HEK293 (cell line): ENCODE data around the gene SHE.

Source experiments
- CTCF ChIA-PET: fragments of 350-600 bp; formaldehyde crosslinking; extraction: SDS; loops from one replicate; lab custom pipeline; 2021; ENCODE audit warnings: antibody characterized with exemption; lab: Yijun Ruan, JAX
- POLR2A ChIA-PET: fragments of 300-600 bp; formaldehyde crosslinking; extraction: SDS; loops from one replicate; lab custom pipeline; 2020; ENCODE audit warnings: antibody characterized with exemption, inconsistent platforms; lab: Yijun Ruan, JAX
- H3K27ac ChIP-seq: fragments of 200-500 bp; sonication (Bioruptor generic); 2 replicates; pipeline ENCODE4 v1.5.1; 2014; ENCODE audit warnings: low read depth, low read length, control low read depth, inconsistent platforms; ENCODE audit errors: extremely low read depth
- H3K36me3 ChIP-seq, 2 experiments: fragments of 200-500 bp in 1 of 2; sonication (Bioruptor generic) in 1 of 2; 1 replicate in 1 of 2; 2 replicates in 1 of 2; pipeline ENCODE4 v1.5.1; 2014 to 2017; ENCODE audit warnings: inconsistent platforms in 2 of 2, low read length in 2 of 2; ENCODE audit not compliant: control insufficient read depth in 2 of 2, insufficient read depth in 1 of 2
- H3K4me1 ChIP-seq: fragments of 200-500 bp; sonication (Bioruptor generic); 2 replicates; pipeline ENCODE4 v1.5.1; 2014; ENCODE audit warnings: mild to moderate bottlenecking, low read length, inconsistent platforms; ENCODE audit not compliant: control insufficient read depth, insufficient read depth
- H3K4me3 ChIP-seq: 2 replicates; pipeline ENCODE4 v1.5.1; 2011; ENCODE audit warnings: low read depth, mild to moderate bottlenecking, control low read depth, low read length, moderate library complexity
- H3K9me3 ChIP-seq: fragments of 200-500 bp; sonication (Bioruptor generic); 2 replicates; pipeline ENCODE4 v1.5.1; 2014; ENCODE audit warnings: low read depth, low read length, inconsistent platforms; ENCODE audit not compliant: control insufficient read depth, insufficient read depth
- FEZF1 ChIP-seq: fragments of 450-650 bp; formaldehyde crosslinking; IDR thresholded peaks from 2 replicates; pipeline ENCODE4 v1.5.1; 2016; ENCODE audit warnings: missing biosample characterization, missing genetic modification characterization
- SP2 ChIP-seq: fragments of 450-650 bp; formaldehyde crosslinking; IDR thresholded peaks from 2 replicates; pipeline ENCODE4 v1.5.1; 2016; ENCODE audit warnings: missing biosample characterization, missing genetic modification characterization
- YY2 ChIP-seq: fragments of 450-650 bp; formaldehyde crosslinking; IDR thresholded peaks from 2 replicates; pipeline ENCODE4 v1.5.1; 2016; ENCODE audit warnings: missing biosample characterization, missing genetic modification characterization
- ZBTB8A ChIP-seq: fragments of 450-650 bp; formaldehyde crosslinking; IDR thresholded peaks from 2 replicates; pipeline ENCODE4 v1.5.1; 2016; ENCODE audit warnings: missing biosample characterization, missing genetic modification characterization
- ZFP37 ChIP-seq: fragments of 450-650 bp; formaldehyde crosslinking; IDR thresholded peaks from 2 replicates; pipeline ENCODE4 v1.5.1; 2016; ENCODE audit warnings: missing biosample characterization, missing genetic modification characterization
- ZNF132 ChIP-seq: fragments of 450-650 bp; formaldehyde crosslinking; IDR thresholded peaks from 2 replicates; pipeline ENCODE4 v1.5.1; 2017; ENCODE audit warnings: missing biosample characterization, missing genetic modification characterization, borderline replicate concordance
- ZNF146 ChIP-seq: fragments of 450-650 bp; formaldehyde crosslinking; IDR thresholded peaks from 2 replicates; pipeline ENCODE4 v1.5.1; 2016; ENCODE audit warnings: missing biosample characterization, missing genetic modification characterization
- ZNF24 ChIP-seq: fragments of 450-650 bp; formaldehyde crosslinking; IDR thresholded peaks from 2 replicates; pipeline ENCODE4 v1.5.1; 2016; ENCODE audit warnings: missing biosample characterization, missing genetic modification characterization
- ZNF521 ChIP-seq: fragments of 450-650 bp; formaldehyde crosslinking; IDR thresholded peaks from 2 replicates; pipeline ENCODE4 v1.5.1; 2017; ENCODE audit warnings: missing biosample characterization, mild to moderate bottlenecking, missing genetic modification characterization
- ZNF558 ChIP-seq: fragments of 450-650 bp; formaldehyde crosslinking; IDR thresholded peaks from 2 replicates; pipeline ENCODE4 v1.5.1; 2016; ENCODE audit warnings: missing biosample characterization, missing genetic modification characterization
- ZNF658 ChIP-seq: fragments of 450-650 bp; formaldehyde crosslinking; IDR thresholded peaks from 2 replicates; pipeline ENCODE4; 2016; ENCODE audit warnings: missing biosample characterization, missing genetic modification characterization
- ZNF677 ChIP-seq: fragments of 450-650 bp; IDR thresholded peaks from 2 replicates; pipeline ENCODE4 v1.5.0; 2018; ENCODE audit warnings: missing biosample characterization, mild to moderate bottlenecking, missing genetic modification characterization, moderate library complexity
- ZNF768 ChIP-seq: fragments of 450-650 bp; formaldehyde crosslinking; IDR thresholded peaks from 2 replicates; pipeline ENCODE4 v1.5.1; 2018; ENCODE audit warnings: missing biosample characterization, mild to moderate bottlenecking, missing genetic modification characterization
- ZXDB ChIP-seq: fragments of 450-650 bp; formaldehyde crosslinking; IDR thresholded peaks from 2 replicates; pipeline ENCODE4 v1.5.1; 2016; ENCODE audit warnings: missing biosample characterization, missing genetic modification characterization
- TF ChIP-seq, protein P1 (sequence below): fragments of 450-650 bp; formaldehyde crosslinking; IDR thresholded peaks from 2 replicates; pipeline ENCODE4 v1.5.1; 2016; ENCODE audit warnings: missing biosample characterization, missing genetic modification characterization
- TF ChIP-seq, protein P2 (sequence below): fragments of 450-650 bp; formaldehyde crosslinking; IDR thresholded peaks from 2 replicates; pipeline ENCODE4 v1.5.1; 2017; ENCODE audit warnings: missing biosample characterization, missing genetic modification characterization
- TF ChIP-seq, protein P3 (sequence below): fragments of 450-650 bp; formaldehyde crosslinking; IDR thresholded peaks from 2 replicates; pipeline ENCODE4; 2016; ENCODE audit warnings: missing biosample characterization, missing genetic modification characterization
- TF ChIP-seq, protein P4 (sequence below): fragments of 450-650 bp; formaldehyde crosslinking; IDR thresholded peaks from 2 replicates; pipeline ENCODE4 v1.5.1; 2016; ENCODE audit warnings: missing biosample characterization, missing genetic modification characterization

The SHE gene

DNA sequence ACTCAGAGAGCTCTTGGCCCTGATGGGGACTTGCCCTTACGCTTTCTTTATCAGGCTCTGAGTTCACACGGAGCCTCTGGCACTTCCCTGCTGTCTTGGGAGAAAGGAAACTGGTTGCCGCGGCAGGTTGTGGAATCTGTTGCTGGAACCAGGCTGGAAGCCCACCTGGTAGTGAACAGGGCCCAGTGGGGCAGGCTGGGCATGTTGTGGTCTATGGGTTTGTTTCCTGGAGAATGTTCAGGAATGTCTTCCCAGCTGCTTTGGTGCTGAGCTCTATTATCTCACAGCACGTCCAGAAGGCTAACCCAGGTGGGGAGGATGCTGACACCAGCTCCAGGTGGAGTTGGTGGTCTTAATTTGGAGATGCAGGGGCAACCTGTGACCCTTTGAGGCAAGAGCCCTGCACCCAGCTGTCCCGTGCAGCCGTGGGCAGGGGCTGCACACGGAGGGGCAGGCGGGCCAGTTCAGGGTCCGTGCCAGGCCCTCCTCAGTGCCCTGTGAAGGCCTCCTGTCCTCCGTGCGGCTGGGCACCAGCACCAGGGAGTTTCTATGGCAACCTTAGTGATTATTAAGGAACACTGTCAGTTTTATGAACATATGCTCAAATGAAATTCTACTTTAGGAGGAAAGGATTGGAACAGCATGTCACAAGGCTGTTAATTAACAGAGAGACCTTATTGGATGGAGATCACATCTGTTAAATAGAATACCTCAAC, 33.5 kb downstream of the SHE start:
- H3K36me3 ChIP-seq = no peaks in the 10 kb centered on the region
- H3K4me3 ChIP-seq = no peak overlapping the region
- no peak overlapping the region for H3K27ac ChIP-seq
- ChIA-PET CTCF (interaction anchor here (0.5 to 1.7 kb wide), 3 partner anchors 60 to 134 kb away, joined by 3 to 6 read pairs (median 4); no protein-coding TSS in a partner anchor), POLR2A (interaction anchor here (0.6 kb wide), 1 partner anchor 491 kb away, joined by 5 read pairs; no protein-coding TSS in a partner anchor)
- no peaks in the 10 kb centered on the region for H3K9me3 ChIP-seq
- no peaks in the 10 kb centered on the region for H3K4me1 ChIP-seq
- TF ChIP-seq FEZF1 (tag by site-specific recombination) = no peak
- TF ChIP-seq ZXDB (tag by site-specific recombination) = no peak
- TF ChIP-seq, protein P1, sequence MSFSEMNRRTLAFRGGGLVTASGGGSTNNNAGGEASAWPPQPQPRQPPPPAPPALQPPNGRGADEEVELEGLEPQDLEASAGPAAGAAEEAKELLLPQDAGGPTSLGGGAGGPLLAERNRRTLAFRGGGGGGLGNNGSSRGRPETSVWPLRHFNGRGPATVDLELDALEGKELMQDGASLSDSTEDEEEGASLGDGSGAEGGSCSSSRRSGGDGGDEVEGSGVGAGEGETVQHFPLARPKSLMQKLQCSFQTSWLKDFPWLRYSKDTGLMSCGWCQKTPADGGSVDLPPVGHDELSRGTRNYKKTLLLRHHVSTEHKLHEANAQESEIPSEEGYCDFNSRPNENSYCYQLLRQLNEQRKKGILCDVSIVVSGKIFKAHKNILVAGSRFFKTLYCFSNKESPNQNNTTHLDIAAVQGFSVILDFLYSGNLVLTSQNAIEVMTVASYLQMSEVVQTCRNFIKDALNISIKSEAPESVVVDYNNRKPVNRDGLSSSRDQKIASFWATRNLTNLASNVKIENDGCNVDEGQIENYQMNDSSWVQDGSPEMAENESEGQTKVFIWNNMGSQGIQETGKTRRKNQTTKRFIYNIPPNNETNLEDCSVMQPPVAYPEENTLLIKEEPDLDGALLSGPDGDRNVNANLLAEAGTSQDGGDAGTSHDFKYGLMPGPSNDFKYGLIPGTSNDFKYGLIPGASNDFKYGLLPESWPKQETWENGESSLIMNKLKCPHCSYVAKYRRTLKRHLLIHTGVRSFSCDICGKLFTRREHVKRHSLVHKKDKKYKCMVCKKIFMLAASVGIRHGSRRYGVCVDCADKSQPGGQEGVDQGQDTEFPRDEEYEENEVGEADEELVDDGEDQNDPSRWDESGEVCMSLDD (tag by site-specific recombination) = no peak
- TF ChIP-seq, protein P2, sequence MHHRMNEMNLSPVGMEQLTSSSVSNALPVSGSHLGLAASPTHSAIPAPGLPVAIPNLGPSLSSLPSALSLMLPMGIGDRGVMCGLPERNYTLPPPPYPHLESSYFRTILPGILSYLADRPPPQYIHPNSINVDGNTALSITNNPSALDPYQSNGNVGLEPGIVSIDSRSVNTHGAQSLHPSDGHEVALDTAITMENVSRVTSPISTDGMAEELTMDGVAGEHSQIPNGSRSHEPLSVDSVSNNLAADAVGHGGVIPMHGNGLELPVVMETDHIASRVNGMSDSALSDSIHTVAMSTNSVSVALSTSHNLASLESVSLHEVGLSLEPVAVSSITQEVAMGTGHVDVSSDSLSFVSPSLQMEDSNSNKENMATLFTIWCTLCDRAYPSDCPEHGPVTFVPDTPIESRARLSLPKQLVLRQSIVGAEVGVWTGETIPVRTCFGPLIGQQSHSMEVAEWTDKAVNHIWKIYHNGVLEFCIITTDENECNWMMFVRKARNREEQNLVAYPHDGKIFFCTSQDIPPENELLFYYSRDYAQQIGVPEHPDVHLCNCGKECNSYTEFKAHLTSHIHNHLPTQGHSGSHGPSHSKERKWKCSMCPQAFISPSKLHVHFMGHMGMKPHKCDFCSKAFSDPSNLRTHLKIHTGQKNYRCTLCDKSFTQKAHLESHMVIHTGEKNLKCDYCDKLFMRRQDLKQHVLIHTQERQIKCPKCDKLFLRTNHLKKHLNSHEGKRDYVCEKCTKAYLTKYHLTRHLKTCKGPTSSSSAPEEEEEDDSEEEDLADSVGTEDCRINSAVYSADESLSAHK (tag by site-specific recombination) = no peak
- TF ChIP-seq ZNF146 (tag by site-specific recombination) = no peak
- no peak for TF ChIP-seq SP2 (tag by site-specific recombination)
- TF ChIP-seq, protein P3, sequence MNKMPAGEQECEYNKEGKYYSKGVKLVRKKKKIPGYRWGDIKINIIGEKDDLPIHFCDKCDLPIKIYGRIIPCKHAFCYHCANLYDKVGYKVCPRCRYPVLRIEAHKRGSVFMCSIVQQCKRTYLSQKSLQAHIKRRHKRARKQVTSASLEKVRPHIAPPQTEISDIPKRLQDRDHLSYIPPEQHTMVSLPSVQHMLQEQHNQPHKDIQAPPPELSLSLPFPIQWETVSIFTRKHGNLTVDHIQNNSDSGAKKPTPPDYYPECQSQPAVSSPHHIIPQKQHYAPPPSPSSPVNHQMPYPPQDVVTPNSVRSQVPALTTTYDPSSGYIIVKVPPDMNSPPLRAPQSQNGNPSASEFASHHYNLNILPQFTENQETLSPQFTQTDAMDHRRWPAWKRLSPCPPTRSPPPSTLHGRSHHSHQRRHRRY (tag by site-specific recombination) = no peak
- TF ChIP-seq, protein P4, sequence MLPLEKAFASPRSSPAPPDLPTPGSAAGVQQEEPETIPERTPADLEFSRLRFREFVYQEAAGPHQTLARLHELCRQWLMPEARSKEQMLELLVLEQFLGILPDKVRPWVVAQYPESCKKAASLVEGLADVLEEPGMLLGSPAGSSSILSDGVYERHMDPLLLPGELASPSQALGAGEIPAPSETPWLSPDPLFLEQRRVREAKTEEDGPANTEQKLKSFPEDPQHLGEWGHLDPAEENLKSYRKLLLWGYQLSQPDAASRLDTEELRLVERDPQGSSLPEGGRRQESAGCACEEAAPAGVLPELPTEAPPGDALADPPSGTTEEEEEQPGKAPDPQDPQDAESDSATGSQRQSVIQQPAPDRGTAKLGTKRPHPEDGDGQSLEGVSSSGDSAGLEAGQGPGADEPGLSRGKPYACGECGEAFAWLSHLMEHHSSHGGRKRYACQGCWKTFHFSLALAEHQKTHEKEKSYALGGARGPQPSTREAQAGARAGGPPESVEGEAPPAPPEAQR = no peak
- no peak for TF ChIP-seq ZNF658 (tag by site-specific recombination)
- TF ChIP-seq ZNF677 (tag by site-specific recombination) = no peak
- no peak for TF ChIP-seq ZNF558 (tag by site-specific recombination)
- no peak for TF ChIP-seq ZNF768
- no peak for TF ChIP-seq YY2 (tag by site-specific recombination)
- TF ChIP-seq ZBTB8A = no peak
- TF ChIP-seq ZNF132 (tag by site-specific recombination) = no peak
- no peak for TF ChIP-seq ZFP37
- no peak for TF ChIP-seq ZNF24 (tag by site-specific recombination)
- TF ChIP-seq ZNF521 (tag by site-specific recombination) = no peak
